ENCODE measurements around the gene ARHGDIA. TPM values are rescaled to one million over a fixed set of nuclear protein-coding genes. Genes with fewer than 3 reads are reported as not detected.

ARHGDIA gene
- polyA plus RNA-seq, 1 experiment: 62.2 TPM

GRCh38 chr17:81899514-81900166, 28.5 kb upstream of the ARHGDIA start:
- POLR2A ChIA-PET: no interaction called here
- TF ChIP-seq, protein P1, sequence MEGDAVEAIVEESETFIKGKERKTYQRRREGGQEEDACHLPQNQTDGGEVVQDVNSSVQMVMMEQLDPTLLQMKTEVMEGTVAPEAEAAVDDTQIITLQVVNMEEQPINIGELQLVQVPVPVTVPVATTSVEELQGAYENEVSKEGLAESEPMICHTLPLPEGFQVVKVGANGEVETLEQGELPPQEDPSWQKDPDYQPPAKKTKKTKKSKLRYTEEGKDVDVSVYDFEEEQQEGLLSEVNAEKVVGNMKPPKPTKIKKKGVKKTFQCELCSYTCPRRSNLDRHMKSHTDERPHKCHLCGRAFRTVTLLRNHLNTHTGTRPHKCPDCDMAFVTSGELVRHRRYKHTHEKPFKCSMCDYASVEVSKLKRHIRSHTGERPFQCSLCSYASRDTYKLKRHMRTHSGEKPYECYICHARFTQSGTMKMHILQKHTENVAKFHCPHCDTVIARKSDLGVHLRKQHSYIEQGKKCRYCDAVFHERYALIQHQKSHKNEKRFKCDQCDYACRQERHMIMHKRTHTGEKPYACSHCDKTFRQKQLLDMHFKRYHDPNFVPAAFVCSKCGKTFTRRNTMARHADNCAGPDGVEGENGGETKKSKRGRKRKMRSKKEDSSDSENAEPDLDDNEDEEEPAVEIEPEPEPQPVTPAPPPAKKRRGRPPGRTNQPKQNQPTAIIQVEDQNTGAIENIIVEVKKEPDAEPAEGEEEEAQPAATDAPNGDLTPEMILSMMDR (IDR thresholded peaks at IDR 0.05; ENCODE audit: low read depth, low read length): no peak
- Histone ChIP-seq H3K4me3 (ENCODE audit: low read depth, low read length) (no peak overlapping the region), H3K27ac (ENCODE audit: low read depth, low read length) (no peak overlapping the region), H3K27me3 (ENCODE audit: control insufficient read depth, insufficient read depth, low read length) (no peaks in the 10 kb centered on the region), H3K9me3 (ENCODE audit: control insufficient read depth, insufficient read depth, low read length) (no peaks in the 10 kb centered on the region)
- CTCF ChIA-PET: no interaction called here
- DNase-seq (ENCODE audit: low read depth, low spot score): no peak

DNA sequence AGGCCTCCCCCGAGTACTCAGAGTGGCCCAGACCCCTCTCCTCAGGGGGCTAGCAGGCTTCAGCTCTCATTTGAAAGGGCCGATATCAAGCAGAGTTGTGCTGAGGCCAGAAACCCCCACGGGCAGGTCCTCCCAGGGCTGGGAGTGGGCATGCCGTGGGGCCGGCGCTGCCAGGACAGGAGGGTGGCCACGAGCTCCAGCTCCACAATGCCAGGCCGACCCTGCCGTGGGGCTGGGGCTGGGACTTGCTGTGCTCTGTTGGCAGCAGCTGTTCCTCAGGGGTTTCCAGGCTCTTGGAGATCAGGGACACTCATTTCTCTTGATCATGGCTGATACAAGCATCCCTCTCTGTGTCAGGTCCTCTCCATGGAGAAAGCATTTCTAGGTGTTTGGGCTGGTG, 27.7 kb upstream of the ARHGDIA start:
- DNase-seq (ENCODE audit: low read depth, low spot score): no peak
- ChIA-PET CTCF (no interaction called here), POLR2A (no interaction called here)
- no peaks in the 10 kb centered on the region for H3K27me3 ChIP-seq (ENCODE audit: control insufficient read depth, insufficient read depth, low read length)
- H3K27ac ChIP-seq (ENCODE audit: low read depth, low read length): no peak overlapping the region
- H3K4me3 ChIP-seq (ENCODE audit: low read depth, low read length): no peak overlapping the region
- TF ChIP-seq, protein P1 (IDR thresholded peaks at IDR 0.05; ENCODE audit: low read depth, low read length): no peak
- H3K9me3 ChIP-seq (ENCODE audit: control insufficient read depth, insufficient read depth, low read length): no peaks in the 10 kb centered on the region

GRCh38 chr17:81898029-81898866, 27.1 kb upstream of the ARHGDIA start:
- no peak overlapping the region for H3K4me3 ChIP-seq (ENCODE audit: low read depth, low read length)
- DNase-seq (ENCODE audit: low read depth, low spot score): no peak
- H3K9me3 ChIP-seq (ENCODE audit: control insufficient read depth, insufficient read depth, low read length): no peaks in the 10 kb centered on the region
- ChIA-PET POLR2A (no interaction called here), CTCF (no interaction called here)
- H3K27ac ChIP-seq (ENCODE audit: low read depth, low read length): peak overlapping the region; percentile 31
- TF ChIP-seq, protein P1 (IDR thresholded peaks at IDR 0.05; ENCODE audit: low read depth, low read length): no peak
- H3K27me3 ChIP-seq (ENCODE audit: control insufficient read depth, insufficient read depth, low read length): no peaks in the 10 kb centered on the region

DNA sequence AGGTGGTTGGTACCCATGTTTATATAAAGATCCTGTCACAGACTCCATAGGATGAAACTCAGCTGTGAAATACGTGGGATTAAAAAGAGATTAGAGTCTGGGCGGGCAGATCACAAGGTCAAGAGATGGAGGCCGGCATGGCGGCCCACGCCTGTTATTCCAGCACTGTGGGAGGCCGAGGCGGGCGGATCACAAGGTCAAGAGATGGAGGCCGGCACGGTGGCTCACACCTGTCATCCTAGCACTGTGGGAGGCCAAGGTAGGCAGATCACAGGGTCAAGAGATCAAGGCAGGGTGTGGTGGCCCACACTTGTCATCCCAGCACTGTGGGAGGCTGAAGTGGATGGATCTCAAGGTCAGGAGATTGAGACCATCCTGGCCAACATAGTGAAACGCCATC, 24.3 kb upstream of the ARHGDIA start:
- DNase-seq (ENCODE audit: low read depth, low spot score): no peak
- ChIA-PET CTCF (no interaction called here), POLR2A (no interaction called here)
- H3K27me3 ChIP-seq (ENCODE audit: control insufficient read depth, insufficient read depth, low read length): no peaks in the 10 kb centered on the region
- TF ChIP-seq, protein P1 (IDR thresholded peaks at IDR 0.05; ENCODE audit: low read depth, low read length): no peak
- no peaks in the 10 kb centered on the region for H3K9me3 ChIP-seq (ENCODE audit: control insufficient read depth, insufficient read depth, low read length)
- H3K4me3 ChIP-seq (ENCODE audit: low read depth, low read length): no peak overlapping the region
- H3K27ac ChIP-seq (ENCODE audit: low read depth, low read length): no peak overlapping the region

DNA sequence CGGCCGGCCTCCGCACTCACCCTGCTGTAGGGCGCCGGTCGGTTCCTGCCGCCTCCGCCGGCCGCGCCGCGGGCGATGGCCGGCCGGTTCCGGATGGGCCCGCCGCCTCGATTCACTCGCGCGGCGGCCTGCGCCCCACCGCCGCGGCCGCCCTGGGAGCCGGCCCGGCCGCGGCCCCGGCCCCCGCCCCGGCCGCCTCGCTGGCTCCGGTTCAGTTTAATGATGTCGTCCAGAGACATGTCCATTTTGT, 20.1 kb upstream of the ARHGDIA start:
- H3K27ac ChIP-seq (ENCODE audit: low read depth, low read length): no peak overlapping the region
- H3K27me3 ChIP-seq (ENCODE audit: control insufficient read depth, insufficient read depth, low read length): no peaks in the 10 kb centered on the region
- no peak for DNase-seq (ENCODE audit: low read depth, low spot score)
- H3K4me3 ChIP-seq (ENCODE audit: low read depth, low read length): peak overlapping the region; percentile 77
- TF ChIP-seq, protein P1 (IDR thresholded peaks at IDR 0.05; ENCODE audit: low read depth, low read length): no peak
- CTCF ChIA-PET: no interaction called here
- H3K9me3 ChIP-seq (ENCODE audit: control insufficient read depth, insufficient read depth, low read length): no peaks in the 10 kb centered on the region
- POLR2A ChIA-PET: interaction anchor here (1.8 kb wide), 1 partner anchor 30 kb away, joined by 5 read pairs; no protein-coding TSS in a partner anchor
